DOHH2 (cell line): ENCODE data around the gene HLA-G.

Experiments
- CTCF ChIP-seq: fragments of 200-600 bp; sonication (generic); IDR thresholded peaks from one replicate; pipeline ENCODE4 v1.5.1; 2014; ENCODE audit warnings: antibody characterized with exemption, mild to moderate bottlenecking, low read depth, low read length; ENCODE audit not compliant: poor library complexity, severe bottlenecking
- EZH2phosphoT487 ChIP-seq: fragments of 200-600 bp; sonication (generic); IDR thresholded peaks from 2 replicates; pipeline ENCODE4 v1.6.1; 2017; ENCODE audit warnings: borderline replicate concordance, mild to moderate bottlenecking, antibody characterized with exemption, low read length, moderate library complexity, mixed read lengths

- TF ChIP-seq CTCF = no peak
- TF ChIP-seq EZH2phosphoT487 = no peak
Measured at GRCh38 chr6:29796026-29796425, 31.6 kb upstream of the HLA-G start.
